HL-60 (cell line): ENCODE measurements around the gene ZC3H8.

Experiments
- DNase-seq, 2 experiments: peaks; one replicate each; pipeline ENCODE4 v3.0.0-alpha.2; 2010 to 2020; ENCODE audit warnings: low read depth in 1 of 2, low spot score in 1 of 2
- H3K27ac ChIP-seq: fragments of 250-450 bp; sonication (Bioruptor Pico); replicated peaks from 2 replicates; pipeline ENCODE4 v1.5.1; 2020; ENCODE audit warnings: mild to moderate bottlenecking, moderate library complexity
- H3K27me3 ChIP-seq: fragments of 250-450 bp; sonication (Bioruptor Pico); 2 replicates; pipeline ENCODE4 v1.5.1; 2021; ENCODE audit warnings: mild to moderate bottlenecking, moderate library complexity; ENCODE audit not compliant: insufficient read depth, poor library complexity, severe bottlenecking
- H3K4me3 ChIP-seq: replicated peaks from 2 replicates; pipeline ENCODE4 v1.5.1; 2011; ENCODE audit warnings: mild to moderate bottlenecking, control low read depth, low read length; ENCODE audit not compliant: insufficient read depth
- CTCF ChIP-seq: IDR thresholded peaks from one replicate; pipeline ENCODE4 v1.5.1; 2011; ENCODE audit warnings: low read length, control low read depth, inconsistent platforms; ENCODE audit not compliant: insufficient read depth
- GABPA ChIP-seq: IDR thresholded peaks from 2 replicates; pipeline ENCODE4 v1.6.1; 2012; ENCODE audit warnings: low read depth
- POLR2AphosphoS5 ChIP-seq: IDR thresholded peaks from 2 replicates; pipeline ENCODE4 v1.6.1; 2012; ENCODE audit warnings: low read depth
- REST ChIP-seq: IDR thresholded peaks from 2 replicates; pipeline ENCODE4 v1.6.1; 2012; ENCODE audit warnings: low read depth; ENCODE audit not compliant: insufficient replicate concordance
- SPI1 ChIP-seq: IDR thresholded peaks from 2 replicates; pipeline ENCODE4 v1.6.1; 2012; ENCODE audit warnings: low read depth, mild to moderate bottlenecking, borderline replicate concordance

The ZC3H8 gene

GRCh38 chr2:112187805-112188596 lies 66.8 kb downstream of the ZC3H8 start:
- no peak for DNase-seq
- Histone ChIP-seq H3K4me3 (no peak overlapping the region), H3K27me3 (no peaks in the 10 kb centered on the region), H3K27ac (no peak overlapping the region)
- TF ChIP-seq REST (no peak), POLR2AphosphoS5 (no peak), SPI1 (no peak), CTCF (no peak), GABPA (no peak)

- TF ChIP-seq REST: no peak
- TF ChIP-seq GABPA: no peak
- no peak for TF ChIP-seq CTCF
- no peak for TF ChIP-seq POLR2AphosphoS5
- TF ChIP-seq SPI1: no peak
- no peak for DNase-seq
- no peaks in the 10 kb centered on the region for H3K27me3 ChIP-seq
- H3K27ac ChIP-seq: no peak overlapping the region
- H3K4me3 ChIP-seq: no peak overlapping the region
Observed at GRCh38 chr2:112187046-112187715, 67.7 kb downstream of the ZC3H8 start.

GRCh38 chr2:112185131-112185530 lies 69.7 kb downstream of the ZC3H8 start:
- no peak for DNase-seq
- Histone ChIP-seq H3K27me3 (no peaks in the 10 kb centered on the region), H3K4me3 (no peak overlapping the region), H3K27ac (no peak overlapping the region)
- TF ChIP-seq REST (no peak), SPI1 (no peak), CTCF (no peak), POLR2AphosphoS5 (no peak), GABPA (no peak)
